DMS53 treated with DMSO at 0.1 percent for 48 hours (cell line): Measurements from ENCODE around the gene PDLIM7.
A peak's percentile ranks its signal among the peaks of the same experiment; 100 is the strongest.

Experiments used
- DNase-seq: peaks from one replicate; lab custom pipeline; 2025; ENCODE audit not compliant: unreplicated experiment; lab: John Stamatoyannopoulos, UW

Gene PDLIM7

DNA sequence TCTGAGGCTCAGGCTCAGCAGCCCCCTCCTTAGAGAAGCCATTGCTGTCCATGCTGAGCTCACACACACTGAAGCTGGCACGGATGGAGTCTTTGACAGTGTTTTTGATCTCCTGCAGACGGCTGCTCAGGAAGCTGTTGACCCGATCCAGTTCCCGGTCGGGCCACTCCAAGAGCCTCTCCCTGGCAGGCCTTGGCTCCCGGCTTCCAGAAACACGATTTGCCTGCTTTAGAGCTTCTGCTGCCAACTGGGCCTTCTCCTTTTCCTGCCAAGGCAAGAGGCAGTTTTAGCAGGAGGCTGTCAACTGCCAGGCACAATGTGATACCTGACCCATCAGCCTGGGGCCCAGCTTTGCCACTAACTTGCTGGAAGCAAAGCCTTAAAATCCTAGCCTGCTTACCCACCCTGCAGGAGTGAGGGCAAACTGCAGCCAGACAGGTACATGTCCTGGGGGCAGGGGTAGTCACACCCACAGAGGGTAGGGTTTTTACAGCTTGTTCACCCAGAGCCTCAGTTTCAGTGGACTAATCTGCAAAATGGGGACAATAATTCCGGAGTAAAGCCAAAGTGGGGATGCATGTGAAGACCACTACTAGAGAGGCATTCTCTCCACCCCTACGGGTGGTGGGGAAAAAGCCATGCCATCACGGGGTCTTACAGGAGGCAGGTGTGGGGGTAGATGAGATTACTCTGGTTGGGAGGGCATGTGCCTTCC lies 27.7 kb upstream of the PDLIM7 start:
- no peak for DNase-seq

DNA sequence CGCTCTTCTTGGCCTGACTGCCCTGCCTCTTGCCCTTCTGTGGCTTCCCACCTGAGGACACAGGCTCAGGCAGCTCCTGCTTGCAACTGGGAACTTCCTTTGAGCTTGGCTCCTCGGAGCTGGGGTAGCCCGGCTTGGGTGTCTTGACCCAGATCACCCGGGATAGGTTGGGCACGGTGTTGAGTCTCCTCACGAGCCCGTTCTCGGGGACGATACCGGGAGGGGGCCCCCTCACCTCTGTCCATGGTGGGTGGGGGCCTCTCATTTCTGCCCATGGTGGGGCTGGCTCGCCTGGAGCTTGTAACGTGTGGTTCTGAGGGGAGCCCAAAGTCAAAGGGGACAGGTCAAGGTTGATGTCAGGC lies 27.1 kb upstream of the PDLIM7 start:
- DNase-seq = no peak

DNA sequence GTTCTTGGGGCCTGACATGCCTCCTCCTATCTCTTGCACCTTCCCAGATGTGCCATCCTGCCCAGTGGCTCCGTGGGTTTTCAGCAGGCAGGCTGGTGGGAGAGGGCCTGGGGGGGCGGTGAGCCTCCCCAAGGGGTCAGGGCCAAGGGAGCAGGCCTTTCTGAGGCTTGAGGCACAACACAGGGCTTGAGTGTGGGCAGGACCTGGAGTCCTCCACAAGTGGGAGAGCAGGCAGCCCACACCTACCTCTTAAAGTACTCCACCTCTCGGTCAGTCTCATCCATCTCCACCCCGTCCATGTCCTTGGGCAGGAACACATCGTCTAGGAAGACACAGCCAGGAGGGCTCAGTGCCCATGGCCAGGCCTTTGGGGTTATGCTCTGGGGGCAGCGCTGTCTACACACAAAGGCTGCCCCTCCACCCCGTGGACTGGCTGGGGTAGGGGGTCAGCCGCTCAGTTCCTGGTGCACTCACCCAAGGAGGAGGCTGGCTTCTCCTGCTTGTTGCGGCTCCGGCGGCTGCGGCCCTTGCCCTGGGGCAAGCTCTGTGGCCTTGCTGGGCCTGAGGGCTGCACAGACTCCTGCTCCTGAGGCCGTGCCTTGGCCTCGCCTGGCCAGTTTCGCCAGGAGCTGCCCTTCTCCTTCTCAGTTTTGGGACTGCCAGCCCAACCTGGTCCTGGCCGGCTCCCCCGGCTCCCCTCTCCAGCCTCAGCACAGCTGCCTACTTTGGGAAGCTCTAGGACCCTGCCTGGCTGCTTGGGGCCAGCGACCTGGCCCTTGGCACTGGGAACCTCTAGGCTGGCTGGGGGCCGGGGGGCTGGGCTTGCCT lies 26.5 kb upstream of the PDLIM7 start:
- DNase-seq = no peak

DNA sequence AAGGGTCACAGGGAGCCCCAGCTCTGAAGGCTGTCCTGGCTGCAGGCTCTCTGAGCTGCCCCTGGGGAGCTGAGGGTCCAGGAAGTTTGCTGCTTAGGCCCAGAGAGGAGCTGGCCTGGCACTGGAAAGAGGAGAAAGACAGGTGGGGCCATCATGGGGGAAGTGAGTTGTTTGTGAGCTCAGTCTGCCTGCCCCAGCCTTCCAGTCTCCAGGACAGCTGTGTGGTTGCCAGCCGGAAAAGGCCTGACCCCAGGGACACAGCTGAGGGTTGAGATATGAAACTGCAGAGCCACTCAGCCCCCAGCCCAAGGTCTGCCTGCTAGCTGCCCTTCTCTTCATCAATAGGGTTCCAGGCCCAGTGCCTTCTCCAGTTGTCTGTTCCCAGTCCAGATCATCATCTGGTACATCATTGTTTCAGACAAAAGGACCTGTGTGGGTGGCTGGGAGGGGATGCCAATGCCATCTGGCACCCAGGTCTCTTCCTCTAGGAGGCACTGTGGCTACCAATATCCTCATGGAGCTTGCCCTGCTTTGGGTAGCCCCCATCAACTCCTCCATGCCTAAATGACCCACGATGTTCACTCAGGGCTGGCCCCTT lies 23.6 kb upstream of the PDLIM7 start:
- no peak for DNase-seq

DNA sequence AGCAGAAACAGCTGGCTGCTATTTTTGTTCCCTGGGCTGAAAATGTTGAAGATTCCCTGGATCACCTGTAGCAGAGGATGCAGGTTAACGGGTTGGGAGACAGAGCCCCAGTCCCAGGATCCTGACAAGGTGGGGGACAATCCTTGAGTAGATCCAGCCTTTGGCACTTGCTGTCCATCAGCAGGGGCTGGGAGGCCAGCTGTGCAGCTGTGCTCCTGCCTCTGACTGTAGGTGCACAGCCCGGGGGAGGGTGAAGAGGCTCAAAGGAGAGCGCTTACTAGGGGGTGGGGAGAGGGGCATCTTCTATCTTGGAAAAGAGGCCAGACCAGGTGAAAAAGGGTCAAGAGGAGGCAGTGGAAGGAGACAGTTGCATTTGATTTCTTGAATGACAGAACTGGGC lies 22.9 kb upstream of the PDLIM7 start:
- DNase-seq = no peak

DNA sequence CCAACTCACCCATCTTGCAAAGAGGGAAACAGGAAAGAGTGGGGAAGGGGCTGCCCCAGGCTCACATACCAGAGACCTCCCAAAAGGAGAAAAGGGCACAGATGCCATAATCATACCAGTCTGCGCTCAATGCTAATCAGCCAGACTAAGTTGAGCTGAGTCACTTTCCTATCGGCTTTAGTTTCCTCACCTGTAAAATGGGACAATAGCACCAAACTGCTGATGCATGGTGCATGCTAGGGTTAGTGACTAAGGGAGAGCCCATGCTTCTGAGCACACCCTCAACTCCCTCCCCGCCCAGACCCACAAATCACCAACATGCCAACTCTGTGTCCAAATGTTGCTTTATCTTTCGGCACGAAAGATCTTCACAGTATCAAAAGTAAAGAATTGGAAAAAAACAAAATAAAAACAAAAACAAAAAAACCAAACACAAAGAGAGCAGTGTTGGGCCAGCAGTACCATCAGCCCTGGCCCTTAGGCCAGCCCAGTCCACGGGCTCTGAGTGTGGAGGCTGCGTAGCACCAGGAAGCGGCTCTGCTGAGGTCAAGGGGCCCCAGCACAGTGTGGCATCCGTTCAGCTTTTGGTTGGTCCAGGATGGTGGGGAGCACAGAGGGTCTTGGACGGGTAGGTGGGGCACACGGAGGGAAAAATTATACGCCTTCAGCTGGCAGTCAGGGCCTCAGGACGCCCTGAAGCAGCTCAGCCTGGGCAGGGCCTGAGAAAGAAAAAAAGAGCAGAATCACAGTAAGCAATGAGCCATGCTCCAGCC lies 22.2 kb upstream of the PDLIM7 start:
- DNase-seq = no peak

DNA sequence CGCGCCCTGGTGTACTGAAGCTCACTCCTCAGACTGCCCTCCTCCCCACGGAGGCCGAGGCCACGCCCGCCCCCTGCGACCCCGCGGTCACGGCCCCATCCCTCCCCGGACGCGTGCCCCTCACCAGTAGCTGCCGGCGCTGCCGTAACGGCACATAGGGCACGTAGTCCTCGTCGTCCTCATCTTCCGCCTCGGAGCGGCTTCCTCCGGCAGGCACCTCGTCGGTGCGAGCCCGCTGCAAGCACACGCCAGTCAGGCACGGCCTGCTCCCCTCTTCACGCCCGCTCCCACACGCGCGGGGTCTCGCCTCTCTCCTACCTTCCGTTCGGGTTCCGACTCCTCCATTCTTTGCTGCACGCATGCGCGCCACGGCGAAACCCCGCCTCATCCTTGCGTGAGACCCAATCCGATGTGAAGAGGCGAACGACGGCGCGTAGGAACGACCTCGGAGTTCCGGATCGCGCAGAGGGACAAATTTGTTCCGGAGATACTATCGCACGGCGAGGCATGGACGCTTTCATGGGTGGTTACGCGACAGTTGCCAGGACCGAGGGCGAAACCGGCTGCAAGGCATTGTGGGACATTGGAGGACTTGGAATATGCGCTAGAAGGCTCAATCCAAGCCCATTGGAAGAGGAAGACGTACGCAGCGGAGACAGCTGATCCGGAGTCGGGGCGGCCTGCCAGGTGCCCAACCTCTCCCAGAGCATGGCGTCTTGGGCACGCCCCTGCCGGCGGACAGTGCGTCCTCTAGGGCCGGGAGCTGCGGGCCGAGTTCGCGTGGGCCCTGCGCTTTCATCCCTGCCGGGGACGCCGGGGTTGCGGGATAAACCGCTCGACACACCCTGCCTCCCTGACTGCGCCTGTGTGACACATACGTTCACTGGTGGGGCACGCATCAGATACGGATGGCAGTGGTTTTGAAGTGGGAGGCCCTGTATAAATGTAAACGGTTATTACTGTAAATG lies 19.5 kb upstream of the PDLIM7 start, which contains the start of gene DDX41:
DDX41 (minus strand) TSS at position 361 of the 968 bp plus-strand sequence; CDS start at position 345, 16 bp downstream.
- DNase-seq = peak; percentile 98

DNA sequence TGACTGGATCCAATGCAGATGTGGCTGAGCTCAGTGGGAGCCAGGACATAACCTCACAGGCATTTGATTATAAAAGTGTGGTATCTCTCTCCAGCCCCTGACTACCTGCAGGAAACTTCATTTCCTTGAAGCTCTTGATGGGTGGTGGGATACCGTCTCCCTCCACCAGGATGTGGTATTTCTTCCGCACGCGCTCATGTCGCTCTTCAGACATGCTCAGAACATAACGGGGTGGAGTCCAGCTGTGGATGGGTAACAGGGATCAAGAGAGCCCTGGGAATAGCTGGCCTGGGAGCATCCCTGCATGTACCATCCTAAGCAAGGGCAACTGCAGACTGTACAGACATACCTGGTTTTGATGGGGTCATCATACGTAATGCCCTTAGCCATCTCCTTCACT lies 18.2 kb upstream of the PDLIM7 start:
- no peak for DNase-seq

DNA sequence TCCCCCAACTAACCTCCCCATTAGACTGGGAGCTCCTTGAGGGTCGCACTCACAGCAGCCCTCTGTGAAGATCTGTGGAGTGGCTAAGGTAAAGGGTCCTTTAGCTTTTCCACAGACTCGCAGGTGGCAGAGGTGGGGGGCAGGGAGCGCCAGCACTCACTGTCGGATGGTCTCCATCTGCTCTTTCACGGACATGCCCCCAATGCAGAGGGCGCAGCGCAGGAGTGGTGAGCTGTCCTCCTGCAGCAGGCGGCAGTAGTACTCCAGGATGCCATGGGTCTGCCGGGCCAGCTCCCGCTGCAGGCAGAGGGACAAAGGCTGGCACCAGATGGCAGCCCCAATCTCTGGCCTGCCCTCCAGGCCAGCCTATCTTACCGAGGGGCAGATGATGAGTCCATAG lies 17.1 kb upstream of the PDLIM7 start:
- no peak for DNase-seq

DNA sequence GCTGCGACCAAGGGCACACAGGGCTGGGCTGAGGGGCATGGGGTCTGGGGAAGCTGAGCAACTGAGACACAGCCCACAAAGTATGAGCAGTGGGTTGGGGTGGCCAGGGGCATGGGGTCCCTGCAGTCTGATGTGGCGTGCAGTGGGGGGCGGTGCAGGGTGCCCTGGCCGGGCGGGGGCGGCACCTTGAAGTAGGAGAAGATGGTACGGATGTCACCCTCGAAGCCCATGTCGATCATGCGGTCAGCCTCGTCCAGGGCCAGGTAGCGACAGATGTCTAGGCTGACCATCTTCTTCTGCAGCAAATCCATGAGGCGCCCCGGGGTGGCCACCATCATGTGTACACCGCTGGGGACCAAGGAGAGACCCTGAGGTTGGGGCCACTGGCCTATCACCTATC lies 16.1 kb upstream of the PDLIM7 start:
- no peak for DNase-seq

DNA sequence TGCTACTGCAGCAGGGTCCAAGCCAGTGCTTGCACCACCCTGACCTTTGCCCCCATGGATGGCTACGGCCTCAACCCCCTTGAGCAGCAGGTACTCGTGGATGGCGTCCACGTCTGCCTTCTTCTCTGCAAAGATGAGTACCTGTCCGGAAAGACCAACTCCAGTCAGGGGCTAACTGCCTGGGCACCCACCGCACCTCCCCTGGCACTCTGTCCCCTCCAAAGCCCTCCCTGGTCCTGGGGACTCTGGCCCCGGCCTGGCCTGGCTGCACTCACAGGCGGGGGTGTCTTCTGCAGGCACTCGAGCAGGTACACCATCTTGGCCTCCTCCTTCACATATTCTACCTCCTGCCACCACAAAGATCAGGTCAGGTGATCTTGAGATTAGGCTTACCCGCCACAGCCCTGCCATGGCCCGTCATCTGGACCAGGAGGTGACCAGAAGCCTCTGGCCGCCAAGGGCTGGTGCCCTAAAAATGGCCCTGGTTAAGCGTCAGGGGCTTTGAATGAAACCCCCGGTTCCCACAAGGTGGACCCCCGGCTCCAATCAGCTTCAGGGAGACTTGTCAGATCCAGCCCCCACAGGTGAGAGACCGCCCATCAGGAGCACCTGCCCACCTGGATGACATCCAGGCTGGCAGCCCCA lies 15.5 kb upstream of the PDLIM7 start:
- no peak for DNase-seq

DNA sequence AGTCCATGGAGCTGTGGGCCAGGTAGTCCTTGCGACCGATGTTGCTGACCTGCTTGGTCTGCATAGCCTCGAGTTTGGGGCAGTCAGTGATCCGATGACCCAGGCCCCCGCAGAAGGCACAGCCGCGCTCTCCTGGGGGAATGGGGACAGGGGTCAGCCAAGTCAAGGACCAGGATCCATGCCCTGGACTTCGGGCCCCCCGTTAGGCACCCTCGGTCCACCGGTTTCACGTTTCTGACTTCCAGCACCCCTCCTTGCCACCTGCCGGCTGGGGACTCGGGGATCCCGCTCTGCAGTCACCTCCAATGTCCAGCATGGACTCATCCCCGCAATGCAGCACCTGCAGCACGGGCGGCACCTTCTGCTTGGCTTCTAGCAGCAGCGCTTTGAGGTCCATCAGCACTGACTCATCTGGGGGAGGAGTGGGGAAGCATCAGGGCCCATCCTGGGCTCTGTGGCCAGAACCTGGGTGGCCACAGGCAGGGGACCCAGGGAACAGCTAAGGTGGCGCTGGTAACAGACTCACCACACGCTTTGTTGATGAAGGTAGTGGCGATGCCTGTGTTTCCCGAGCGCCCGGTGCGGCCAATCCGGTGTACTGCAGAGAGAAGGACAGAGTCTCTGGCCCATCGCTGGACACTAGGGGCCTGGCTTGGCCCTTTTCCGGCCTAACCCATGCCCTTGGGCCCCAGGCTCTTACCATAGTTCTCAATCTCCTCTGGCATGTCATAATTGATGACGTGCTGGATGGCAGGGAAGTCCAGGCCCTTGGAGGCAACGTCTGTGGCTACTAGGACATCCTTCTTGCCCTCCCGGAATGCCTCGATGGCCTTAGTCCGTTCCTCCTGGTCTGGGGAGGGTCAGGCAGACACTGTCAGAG lies 14.6 kb upstream of the PDLIM7 start:
- no peak for DNase-seq

DNA sequence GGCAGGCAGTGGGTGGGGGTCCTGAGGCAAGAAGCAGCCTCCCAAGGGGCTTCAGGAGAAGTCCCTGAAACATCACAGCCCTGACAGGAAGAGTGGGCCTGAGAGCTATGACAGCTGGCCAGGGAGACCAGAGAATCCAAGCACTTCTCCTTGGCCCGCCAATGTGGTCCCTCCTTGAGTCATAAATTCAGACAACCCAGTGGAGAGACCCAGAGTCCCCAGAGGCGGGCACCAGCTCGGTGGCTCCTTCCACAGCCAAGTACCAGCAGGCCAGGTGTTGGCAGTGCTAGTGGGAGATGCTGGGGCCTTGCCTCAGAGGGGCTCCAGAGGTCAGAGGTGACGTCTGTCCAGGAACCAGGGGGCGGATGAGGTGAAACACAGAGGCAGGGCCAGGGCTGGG lies 13.8 kb upstream of the PDLIM7 start:
- DNase-seq = no peak

DNA sequence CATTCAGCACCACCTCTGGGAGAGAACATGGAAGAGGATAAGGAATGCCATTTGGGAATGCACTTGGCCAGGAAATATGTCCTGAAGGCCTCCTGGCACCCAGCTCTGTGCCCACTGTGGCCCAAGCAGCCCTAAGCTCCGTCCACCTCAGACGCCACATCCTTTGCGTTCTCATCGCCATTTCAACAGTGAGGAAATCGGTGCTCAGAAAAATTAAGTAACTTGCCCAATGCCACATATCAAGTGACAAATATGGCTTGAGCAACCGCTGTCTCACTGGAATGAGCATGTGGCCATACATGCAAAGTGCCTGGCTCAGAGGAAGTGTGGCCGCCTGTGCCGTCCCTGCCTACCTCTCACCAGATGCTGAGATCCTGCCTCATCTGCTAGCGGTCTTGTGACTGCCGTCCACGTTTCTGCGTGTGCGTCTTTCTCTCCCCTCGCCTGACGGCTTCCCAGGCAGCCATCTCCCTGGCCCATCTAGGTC lies 13.2 kb upstream of the PDLIM7 start:
- no peak for DNase-seq

DNA sequence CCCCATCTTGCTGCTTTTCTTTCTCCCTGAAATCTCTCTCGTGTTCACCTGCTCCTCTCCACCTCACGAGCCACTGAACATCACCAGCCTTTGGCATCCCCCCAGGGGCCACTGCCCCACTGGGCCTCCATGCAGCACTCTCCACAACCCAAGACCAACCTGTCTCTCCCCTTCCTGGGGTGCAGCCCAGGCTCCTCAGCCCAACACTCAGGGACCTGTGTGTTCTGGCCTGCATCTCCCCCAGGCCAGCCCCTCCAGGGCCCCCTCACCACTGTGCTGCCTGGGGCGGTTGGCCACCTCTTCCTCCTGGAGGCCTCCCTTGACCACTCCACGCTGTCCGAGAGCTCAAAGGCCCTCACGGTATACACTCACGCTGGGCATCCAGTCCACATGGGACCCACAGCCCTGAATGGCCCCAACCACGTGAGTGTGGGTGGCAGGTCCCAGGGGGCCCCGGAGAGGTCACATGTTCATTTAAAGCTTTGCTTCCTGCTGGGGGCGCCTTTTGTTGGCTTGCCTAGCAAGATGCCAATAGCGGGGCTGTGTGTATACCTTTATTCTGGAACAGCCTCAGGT lies 12.7 kb upstream of the PDLIM7 start:
- DNase-seq = no peak

DNA sequence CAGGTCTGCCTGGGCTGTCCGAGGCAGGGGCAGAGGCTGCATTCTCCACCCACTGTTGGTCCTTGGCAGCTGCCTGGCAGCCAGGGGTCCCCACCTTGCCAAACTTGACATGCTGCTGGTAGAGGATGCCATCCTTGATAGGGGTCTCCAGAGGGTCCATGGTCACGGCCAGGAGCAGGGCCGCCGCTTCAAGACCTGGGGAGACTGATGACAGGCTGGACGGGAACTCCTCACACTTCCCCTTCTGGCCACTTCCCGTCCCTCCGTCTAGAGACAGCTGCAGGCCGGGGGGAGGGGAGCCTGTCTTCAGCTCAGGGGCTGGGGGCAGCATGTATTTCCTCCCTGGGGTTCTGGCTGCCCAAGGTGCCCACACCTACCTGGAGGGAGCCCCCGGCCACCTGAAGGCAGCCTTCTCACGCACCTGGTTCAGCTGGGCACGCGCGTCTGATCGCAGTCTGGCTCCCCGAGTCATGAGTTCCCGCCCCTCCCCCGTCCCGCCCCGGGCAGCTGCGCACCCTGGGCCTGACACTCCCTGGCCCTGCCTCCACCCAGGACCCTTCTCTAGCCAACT lies 12.1 kb upstream of the PDLIM7 start, which contains the start of gene DOK3:
DOK3 (minus strand) TSS at position 446 of the 571 bp plus-strand sequence; CDS start at position 160, 286 bp downstream.
- DNase-seq = peak; percentile 47

DNA sequence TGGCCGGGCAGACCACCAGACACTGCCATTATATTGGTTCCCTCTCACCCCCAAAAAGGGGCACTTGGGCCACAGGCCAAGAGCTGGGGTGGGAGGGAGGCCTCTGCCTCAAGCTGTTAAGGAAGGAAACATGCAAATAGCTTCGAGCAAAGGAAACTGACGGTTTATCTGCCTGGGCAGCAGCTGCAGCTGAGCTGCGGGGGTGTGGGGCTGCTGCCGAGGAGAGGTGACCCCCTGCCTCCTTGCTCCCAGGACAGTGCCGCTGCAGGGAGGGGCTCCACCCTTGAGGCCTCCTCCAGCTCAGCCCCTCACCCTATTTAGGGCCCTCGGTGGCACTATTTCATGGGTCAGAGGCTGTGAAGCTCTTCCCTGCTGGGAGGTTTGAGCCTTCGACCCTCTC lies 11.4 kb upstream of the PDLIM7 start:
- DNase-seq = no peak

DNA sequence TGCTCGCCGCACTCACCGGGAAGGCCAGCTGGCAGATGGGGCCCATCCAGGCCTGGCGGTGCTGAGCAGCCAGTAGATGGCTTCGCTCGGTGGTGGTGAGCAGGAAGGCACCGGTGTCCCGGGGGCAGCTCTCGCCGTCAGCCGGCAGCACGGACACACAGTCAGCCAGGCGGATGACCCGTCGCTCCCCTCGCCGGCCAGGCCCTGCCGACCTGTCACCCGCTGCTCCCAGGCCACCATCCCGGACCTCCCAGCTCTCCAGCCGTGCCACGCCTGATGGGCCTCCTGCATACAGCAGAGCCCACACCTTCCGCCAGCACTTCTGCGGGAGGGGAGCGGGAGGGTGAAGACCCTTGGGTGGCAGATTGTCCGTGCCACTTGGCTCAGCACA lies 10.8 kb upstream of the PDLIM7 start:
- no peak for DNase-seq
